SU-DHL-6 (cell line): ENCODE measurements around the gene CMTM6.

Experiments
- H2AFZ ChIP-seq: fragments of 200-600 bp; sonication (generic); 2 replicates; pipeline ENCODE4 v1.6.1; 2014; ENCODE audit warnings: low read depth, mild to moderate bottlenecking, moderate library complexity, mixed read lengths, antibody characterized with exemption, low read length; ENCODE audit not compliant: severe bottlenecking
- H3F3A ChIP-seq: fragments of 200-600 bp; shearing (Covaris generic); 2 replicates; pipeline ENCODE4 v1.6.0; 2016; ENCODE audit warnings: antibody characterized with exemption, mild to moderate bottlenecking; ENCODE audit not compliant: insufficient read depth
- H3K27ac ChIP-seq: fragments of 200-600 bp; sonication (generic); 2 replicates; pipeline ENCODE4 v1.5.1; 2016; ENCODE audit warnings: low read depth, mild to moderate bottlenecking, low read length, moderate library complexity, mixed read lengths
- H3K27me3 ChIP-seq: fragments of 200-600 bp; sonication (generic), shearing (Covaris generic); 2 replicates; pipeline ENCODE4 v1.6.0; 2014; ENCODE audit warnings: mild to moderate bottlenecking, low read length
- H3K36me3 ChIP-seq: fragments of 200-600 bp; sonication (generic); 2 replicates; pipeline ENCODE4 v1.6.1; 2014; ENCODE audit warnings: mild to moderate bottlenecking, low read length, mixed read lengths
- H3K4me2 ChIP-seq: fragments of 300-600, 200-600 bp; shearing (Covaris generic), sonication (generic); 2 replicates; pipeline ENCODE4 v1.6.0; 2014; ENCODE audit warnings: low read length, low read depth, mild to moderate bottlenecking; ENCODE audit not compliant: poor library complexity, severe bottlenecking
- H3K4me3 ChIP-seq: fragments of 200-600 bp; sonication (generic); 2 replicates; pipeline ENCODE4 v1.5.1; 2014; ENCODE audit warnings: antibody characterized with exemption, low read length, mild to moderate bottlenecking, mixed read lengths; ENCODE audit not compliant: insufficient read depth, poor library complexity, severe bottlenecking
- H3K79me2 ChIP-seq: fragments of 200-600 bp; sonication (generic); 2 replicates; pipeline ENCODE4 v1.6.1; 2014; ENCODE audit warnings: mild to moderate bottlenecking, low read length, moderate library complexity; ENCODE audit not compliant: insufficient read depth
- H3K9ac ChIP-seq: fragments of 200-600 bp; sonication (generic); 2 replicates; pipeline ENCODE4 v1.7.0; 2014; ENCODE audit warnings: mild to moderate bottlenecking, low read length
- H3K9me2 ChIP-seq: fragments of 200-600 bp; sonication (generic); replicated peaks from 2 replicates; pipeline ENCODE4 v1.6.1; 2014; ENCODE audit warnings: low read length; ENCODE audit not compliant: insufficient read depth
- H3K9me3 ChIP-seq: fragments of 200-600 bp; sonication (generic); 2 replicates; pipeline ENCODE4 v1.6.1; 2014; ENCODE audit warnings: low read length, mixed read lengths; ENCODE audit not compliant: insufficient read depth
- H4K20me1 ChIP-seq: fragments of 200-600 bp; sonication (generic); 2 replicates; pipeline ENCODE4 v1.6.1; 2014; ENCODE audit warnings: low read depth, mild to moderate bottlenecking, antibody characterized with exemption, low read length, moderate library complexity, mixed read lengths
- CTCF ChIP-seq: fragments of 200-600 bp; sonication (generic); IDR thresholded peaks from one replicate; pipeline ENCODE4 v1.5.1; 2017; ENCODE audit warnings: antibody characterized with exemption, mild to moderate bottlenecking, low read length, moderate library complexity; ENCODE audit not compliant: insufficient read depth, poor library complexity, severe bottlenecking
- EZH2phosphoT487 ChIP-seq: fragments of 200-600 bp; sonication (generic), shearing (Covaris generic); conservative IDR thresholded peaks from 2 replicates; pipeline ENCODE4 v1.6.1; 2018; ENCODE audit warnings: mild to moderate bottlenecking, antibody characterized with exemption, low read length, moderate library complexity, mixed read lengths

Gene CMTM6

GRCh38 chr3:32511005-32511404 is 8.4 kb upstream of the CMTM6 start:
- Histone ChIP-seq H4K20me1 (no peaks in the 10 kb centered on the region), H3K9ac (no peak overlapping the region), H3K9me3 (no peaks in the 10 kb centered on the region), H3K9me2 (no peaks in the 10 kb centered on the region), H3K4me2 (no peak overlapping the region), H2AFZ (no peak overlapping the region), H3K36me3 (no peaks in the 10 kb centered on the region), H3K79me2 (no peaks in the 10 kb centered on the region), H3K4me3 (no peak overlapping the region), H3K27ac (no peak overlapping the region), H3F3A (peaks cover 14% of the 10 kb centered on the region), H3K27me3 (no peaks in the 10 kb centered on the region)
- TF ChIP-seq CTCF (no peak), EZH2phosphoT487 (no peak)

GRCh38 chr3:32510075-32510724 is 7.5 kb upstream of the CMTM6 start:
- no peak for TF ChIP-seq EZH2phosphoT487
- peak; percentile 64 for TF ChIP-seq CTCF
- Histone ChIP-seq H3K36me3 (no peaks in the 10 kb centered on the region), H2AFZ (no peak overlapping the region), H3K4me2 (no peak overlapping the region), H3K79me2 (no peaks in the 10 kb centered on the region), H3K27ac (no peak overlapping the region), H3K27me3 (no peaks in the 10 kb centered on the region), H4K20me1 (no peaks in the 10 kb centered on the region), H3K9me3 (no peaks in the 10 kb centered on the region), H3K4me3 (no peak overlapping the region), H3F3A (peaks cover 13% of the 10 kb centered on the region), H3K9ac (no peak overlapping the region), H3K9me2 (no peaks in the 10 kb centered on the region)

GRCh38 chr3:32508711-32509110 is 6.1 kb upstream of the CMTM6 start:
- no peak for TF ChIP-seq CTCF
- TF ChIP-seq EZH2phosphoT487 = no peak
- no peak overlapping the region for H3K9ac ChIP-seq
- H4K20me1 ChIP-seq = no peaks in the 10 kb centered on the region
- H3K27me3 ChIP-seq = no peaks in the 10 kb centered on the region
- H3K36me3 ChIP-seq = no peaks in the 10 kb centered on the region
- no peaks in the 10 kb centered on the region for H3F3A ChIP-seq
- H3K79me2 ChIP-seq = no peaks in the 10 kb centered on the region
- H3K9me2 ChIP-seq = no peaks in the 10 kb centered on the region
- H3K4me3 ChIP-seq = no peak overlapping the region
- H3K27ac ChIP-seq = no peak overlapping the region
- H3K4me2 ChIP-seq = no peak overlapping the region
- H2AFZ ChIP-seq = no peak overlapping the region
- H3K9me3 ChIP-seq = no peaks in the 10 kb centered on the region
